GM12874 (cell line): ENCODE results near the gene NPHP1.

Experiments used
- TF ChIP-seq, protein P1 (sequence below): IDR thresholded peaks from 2 replicates; pipeline ENCODE4 v1.5.1; 2011; ENCODE audit warnings: low read depth, mild to moderate bottlenecking, control low read depth, low read length, moderate library complexity; ENCODE audit not compliant: insufficient read depth

Gene NPHP1

DNA sequence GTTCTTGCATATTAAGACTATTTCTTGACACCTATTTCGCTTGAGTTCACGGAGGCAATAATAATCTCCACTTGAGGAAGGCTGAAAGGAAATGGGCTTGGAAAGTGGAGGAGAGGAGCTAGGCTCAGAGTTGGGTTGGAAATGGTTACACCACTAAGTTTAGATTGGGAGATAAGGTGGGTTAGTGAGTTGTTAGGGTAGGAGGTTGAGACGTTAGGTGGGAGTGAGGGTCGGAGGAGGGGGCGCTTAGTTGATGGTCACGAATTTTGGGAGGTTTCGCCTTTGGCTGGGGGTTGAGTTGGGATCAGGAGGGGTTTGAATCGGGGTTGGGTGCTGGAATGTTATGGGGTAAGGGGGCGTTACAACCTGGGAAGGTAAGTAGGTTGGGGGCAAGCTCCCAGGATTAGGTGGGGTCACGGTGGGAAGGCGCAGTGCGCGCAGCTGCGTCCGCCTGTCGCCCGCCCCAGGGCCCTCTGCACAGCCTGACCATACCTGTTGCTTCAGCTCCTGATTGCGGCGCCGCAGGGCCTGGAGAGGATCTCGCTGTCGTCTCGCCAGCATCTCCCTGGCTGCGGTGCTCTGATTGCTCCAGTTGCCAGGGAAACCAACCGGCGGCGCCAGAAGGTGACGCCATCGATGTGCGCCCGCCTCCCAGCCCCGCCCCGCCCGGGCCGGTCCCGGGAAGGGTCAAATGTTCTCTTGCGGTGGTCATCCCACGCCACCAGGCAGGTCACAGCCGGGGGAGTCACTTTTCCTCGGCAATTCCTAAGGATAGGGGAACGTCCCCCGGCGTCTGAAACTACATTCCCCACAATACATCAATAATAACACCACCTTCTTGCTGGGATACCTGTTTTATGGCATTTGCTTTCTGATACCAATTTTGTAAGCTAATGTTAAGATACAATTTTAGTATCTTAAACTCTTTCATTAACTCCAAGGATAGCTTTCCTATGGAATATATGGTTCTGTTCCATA lies at the start of gene NPHP1:
Gene NPHP1, minus strand, starts transcription at position 606 of the 978 bp plus-strand sequence. Its CDS starts 45 bp downstream, at position 561.
- TF ChIP-seq, protein P1, sequence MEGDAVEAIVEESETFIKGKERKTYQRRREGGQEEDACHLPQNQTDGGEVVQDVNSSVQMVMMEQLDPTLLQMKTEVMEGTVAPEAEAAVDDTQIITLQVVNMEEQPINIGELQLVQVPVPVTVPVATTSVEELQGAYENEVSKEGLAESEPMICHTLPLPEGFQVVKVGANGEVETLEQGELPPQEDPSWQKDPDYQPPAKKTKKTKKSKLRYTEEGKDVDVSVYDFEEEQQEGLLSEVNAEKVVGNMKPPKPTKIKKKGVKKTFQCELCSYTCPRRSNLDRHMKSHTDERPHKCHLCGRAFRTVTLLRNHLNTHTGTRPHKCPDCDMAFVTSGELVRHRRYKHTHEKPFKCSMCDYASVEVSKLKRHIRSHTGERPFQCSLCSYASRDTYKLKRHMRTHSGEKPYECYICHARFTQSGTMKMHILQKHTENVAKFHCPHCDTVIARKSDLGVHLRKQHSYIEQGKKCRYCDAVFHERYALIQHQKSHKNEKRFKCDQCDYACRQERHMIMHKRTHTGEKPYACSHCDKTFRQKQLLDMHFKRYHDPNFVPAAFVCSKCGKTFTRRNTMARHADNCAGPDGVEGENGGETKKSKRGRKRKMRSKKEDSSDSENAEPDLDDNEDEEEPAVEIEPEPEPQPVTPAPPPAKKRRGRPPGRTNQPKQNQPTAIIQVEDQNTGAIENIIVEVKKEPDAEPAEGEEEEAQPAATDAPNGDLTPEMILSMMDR: no peak

DNA sequence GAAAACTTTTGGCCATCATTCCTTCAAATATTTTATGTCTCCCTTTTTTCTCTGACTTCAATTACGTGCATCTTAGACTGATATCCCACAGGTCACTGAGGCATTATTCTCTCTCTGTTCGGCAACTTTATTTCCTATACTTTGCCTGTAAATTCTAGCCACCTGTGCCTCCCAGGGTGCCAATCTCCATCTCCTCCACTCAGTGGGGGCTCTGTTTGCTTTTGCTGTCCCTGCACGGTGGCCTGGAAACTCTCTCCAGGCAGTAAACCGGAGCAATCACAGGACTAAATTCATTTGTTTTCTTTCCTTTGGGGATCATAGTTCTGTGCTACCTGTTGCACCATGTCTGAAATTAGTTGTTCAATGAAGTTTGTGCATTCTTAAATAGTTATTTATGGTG lies 17.1 kb upstream of the NPHP1 start:
- TF ChIP-seq, protein P1: no peak

DNA sequence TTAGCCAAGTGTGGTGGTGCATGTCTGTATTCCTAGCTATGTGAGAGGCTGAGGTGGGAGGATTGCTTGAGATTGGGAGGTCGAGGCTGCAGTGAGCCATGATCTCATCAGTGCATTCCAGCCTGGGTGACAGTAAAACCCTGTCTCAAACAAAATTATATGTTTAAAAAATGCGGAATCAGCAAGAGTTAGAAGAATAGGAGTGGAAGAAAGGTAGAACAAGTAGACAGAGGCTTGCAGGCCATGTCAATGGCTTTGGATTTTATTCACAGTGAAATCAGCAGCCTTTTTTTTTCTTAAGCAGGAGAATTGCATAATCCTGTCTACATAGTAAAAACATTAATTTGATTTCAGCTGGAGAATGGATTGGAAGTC lies 15.4 kb upstream of the NPHP1 start:
- TF ChIP-seq, protein P1: no peak

DNA sequence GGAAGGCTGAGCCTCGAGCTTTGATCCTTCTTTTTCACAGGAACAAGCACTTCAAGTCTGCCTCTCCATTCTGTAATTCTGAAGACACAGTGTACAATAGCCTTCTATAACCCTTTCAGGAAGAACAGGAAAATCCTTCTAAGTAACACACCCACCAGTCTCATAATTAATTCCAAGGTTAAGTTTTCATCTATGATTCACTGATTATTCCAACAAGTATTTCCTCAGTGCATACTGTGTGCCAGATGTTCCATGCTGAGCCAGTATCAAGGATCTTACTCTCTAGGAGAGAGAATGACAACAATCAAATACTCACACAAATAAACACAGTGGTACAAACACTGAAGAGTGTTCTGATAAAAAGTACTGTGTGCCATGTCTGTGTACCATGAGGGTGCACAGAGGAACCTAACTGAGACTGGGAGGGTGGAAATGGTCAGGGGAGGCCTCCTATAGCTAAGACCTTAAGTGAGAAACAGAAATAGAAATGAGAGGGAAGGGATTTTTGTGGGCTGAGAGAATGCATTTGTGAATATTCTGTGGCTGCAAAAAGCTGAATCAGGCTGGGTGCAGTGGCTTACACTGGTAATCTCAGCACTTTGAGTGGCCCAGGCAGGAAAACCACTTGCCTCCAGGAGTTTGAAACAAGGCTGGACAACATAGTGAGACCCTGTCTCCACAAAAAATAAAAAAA lies 14.8 kb upstream of the NPHP1 start:
- TF ChIP-seq, protein P1: no peak

DNA sequence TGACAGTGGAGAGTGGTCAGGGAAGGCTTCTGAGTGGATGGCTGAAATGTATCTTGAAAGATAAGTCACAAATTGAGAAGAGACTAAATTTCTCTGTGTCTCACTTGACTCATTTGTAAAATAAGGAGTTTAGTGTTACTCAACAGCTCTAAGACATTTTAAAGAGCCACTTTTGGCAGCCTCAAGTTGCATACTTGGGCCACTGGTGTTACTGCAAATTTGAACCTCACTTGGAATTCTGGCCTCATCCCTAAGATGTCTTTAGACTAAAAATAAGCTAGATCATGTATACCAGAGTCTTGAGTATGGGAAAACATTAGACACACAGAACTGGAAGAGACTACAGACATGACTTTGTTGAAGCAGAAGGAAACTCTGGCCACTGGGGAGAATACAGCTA lies 12.0 kb upstream of the NPHP1 start:
- TF ChIP-seq, protein P1: no peak

DNA sequence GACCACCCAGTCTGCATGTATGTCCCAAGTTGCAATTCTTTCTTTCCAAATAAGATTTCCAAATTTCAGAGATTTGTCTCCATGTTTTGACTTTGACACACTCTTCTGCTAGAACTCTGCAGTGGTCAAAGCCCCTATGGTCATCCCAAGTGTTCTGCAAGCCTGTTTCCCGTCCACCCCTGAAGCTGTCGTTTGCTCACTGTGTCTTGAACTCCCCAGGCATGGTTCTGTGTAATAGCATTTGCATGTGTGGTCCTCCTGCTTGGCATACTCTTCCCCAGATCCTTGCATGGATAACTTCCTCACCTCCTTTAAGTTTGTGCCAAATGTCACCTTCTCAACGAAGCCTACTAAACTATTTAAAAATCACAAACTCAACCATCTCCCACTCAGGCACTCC lies 11.4 kb upstream of the NPHP1 start:
- TF ChIP-seq, protein P1: no peak

DNA sequence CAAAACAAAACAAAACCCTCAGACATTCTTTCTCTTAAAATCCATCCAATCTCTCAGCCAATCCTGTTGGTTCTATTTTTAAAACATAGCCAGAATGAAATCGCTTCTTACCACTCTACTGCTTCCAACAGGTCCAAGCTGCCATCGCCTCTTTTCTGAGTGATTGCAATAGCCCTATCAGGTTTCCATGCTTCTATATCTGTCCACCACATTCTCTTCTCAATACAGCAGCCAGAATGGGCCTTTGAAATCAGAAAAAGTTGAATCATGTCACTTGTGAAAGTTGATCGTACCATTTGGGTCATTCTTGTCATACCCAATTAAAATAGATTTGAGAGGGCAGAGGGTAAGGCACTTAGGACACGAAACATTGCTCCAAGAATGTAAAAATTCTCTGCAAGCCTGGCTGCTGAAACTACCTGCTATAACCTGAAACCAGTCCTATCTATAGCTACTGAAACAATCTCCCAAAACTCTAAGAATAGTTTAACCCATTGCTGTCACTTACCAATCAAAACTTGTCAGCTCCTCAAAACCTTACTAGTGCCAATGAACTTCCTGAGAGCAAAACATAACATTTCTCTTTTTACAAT lies 10.8 kb upstream of the NPHP1 start:
- TF ChIP-seq, protein P1: no peak
